ENCODE results near the gene WDFY4. TPM values are rescaled to one million over a fixed set of nuclear protein-coding genes. Genes with fewer than 3 reads are reported as not detected.

The WDFY4 gene
- total RNA-seq, 1 experiment from 2014 or later = 144 TPM

GRCh38 chr10:48948470-48949037 is 263.9 kb downstream of the WDFY4 start:
- H3K27me3 ChIP-seq (ENCODE audit: low read length) = no peaks in the 10 kb centered on the region
- H3K9me2 ChIP-seq (replicated peaks; ENCODE audit: insufficient read depth, low read length) = no peaks in the 10 kb centered on the region
- no peaks in the 10 kb centered on the region for H3K9me3 ChIP-seq (ENCODE audit: low read length)
- H3K36me3 ChIP-seq (ENCODE audit: insufficient read depth, low read length) = peaks cover 28% of the 10 kb centered on the region; the same call in 1 of the 2 replicates
- no peak for DNase-seq
- H3K4me2 ChIP-seq (ENCODE audit: low read depth, low read length, poor library complexity, severe bottlenecking) = no peak overlapping the region
- H3K27ac ChIP-seq (ENCODE audit: low read length) = no peak overlapping the region
- no peaks in the 10 kb centered on the region for H3K4me1 ChIP-seq (ENCODE audit: low read length)
- H4K20me1 ChIP-seq (ENCODE audit: insufficient read depth, low read depth, low read length) = no peaks in the 10 kb centered on the region
- no peaks in the 10 kb centered on the region for H3K79me2 ChIP-seq (ENCODE audit: low read length)
- no peak overlapping the region for H3K4me3 ChIP-seq (ENCODE audit: low read length)
- H3K9ac ChIP-seq (ENCODE audit: low read length) = no peak overlapping the region
- H2AFZ ChIP-seq (ENCODE audit: low read length) = no peak overlapping the region

- no peak overlapping the region for H3K4me3 ChIP-seq (ENCODE audit: low read length)
- peaks cover 34% of the 10 kb centered on the region; the same call in 1 of the 2 replicates for H3K36me3 ChIP-seq (ENCODE audit: insufficient read depth, low read length)
- no peaks in the 10 kb centered on the region for H3K9me2 ChIP-seq (replicated peaks; ENCODE audit: insufficient read depth, low read length)
- no peaks in the 10 kb centered on the region for H3K27me3 ChIP-seq (ENCODE audit: low read length)
- no peaks in the 10 kb centered on the region for H3K9me3 ChIP-seq (ENCODE audit: low read length)
- H4K20me1 ChIP-seq (ENCODE audit: insufficient read depth, low read depth, low read length) = no peaks in the 10 kb centered on the region
- H3K4me1 ChIP-seq (ENCODE audit: low read length) = no peaks in the 10 kb centered on the region
- H3K79me2 ChIP-seq (ENCODE audit: low read length) = no peaks in the 10 kb centered on the region
- no peak for DNase-seq
- H3K9ac ChIP-seq (ENCODE audit: low read length) = no peak overlapping the region
- H2AFZ ChIP-seq (ENCODE audit: low read length) = no peak overlapping the region
- H3K4me2 ChIP-seq (ENCODE audit: low read depth, low read length, poor library complexity, severe bottlenecking) = no peak overlapping the region
- H3K27ac ChIP-seq (ENCODE audit: low read length) = no peak overlapping the region
Observed at GRCh38 chr10:48951707-48952106, 267.0 kb downstream of the WDFY4 start.

DNA sequence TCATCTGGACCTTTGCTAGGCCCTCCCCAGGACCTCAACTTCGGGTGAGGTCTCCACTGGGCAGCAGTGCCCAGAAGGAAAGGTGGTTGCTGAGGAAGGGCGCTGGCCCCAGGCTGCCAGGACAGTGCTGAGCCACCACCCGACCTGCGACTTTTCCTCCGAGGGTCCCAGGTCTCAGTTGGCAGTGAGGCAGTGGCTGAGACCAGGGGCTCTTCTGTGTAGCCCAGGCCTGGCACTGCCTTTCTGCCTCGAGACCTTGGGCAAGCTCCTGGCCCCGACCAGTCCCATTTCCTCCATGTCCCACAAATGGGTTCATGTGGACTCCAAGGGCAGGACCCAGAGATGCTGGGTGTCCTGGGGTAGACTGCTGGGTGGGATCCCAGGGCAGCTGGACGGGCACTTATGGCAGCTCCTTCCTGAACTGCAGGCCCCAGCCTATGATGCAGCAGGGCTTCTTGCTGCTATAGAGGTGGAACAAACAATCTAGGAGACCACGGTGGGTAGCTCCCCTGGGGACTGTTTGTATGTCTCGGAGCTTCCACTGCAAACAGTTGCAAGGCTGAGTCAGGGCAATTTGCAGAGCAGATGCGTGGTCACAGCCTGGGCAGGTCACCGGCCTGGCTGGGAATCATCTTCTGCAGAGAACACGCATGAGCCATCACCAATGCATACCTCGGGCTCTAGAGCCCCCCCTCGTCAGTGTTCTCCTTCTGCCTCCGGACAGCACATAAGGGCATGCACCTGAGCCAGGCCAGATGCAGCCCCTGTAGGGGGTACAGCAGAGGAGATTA is 272.9 kb downstream of the WDFY4 start:
- Histone ChIP-seq H3K4me2 (ENCODE audit: low read depth, low read length, poor library complexity, severe bottlenecking) (no peak overlapping the region), H3K36me3 (ENCODE audit: insufficient read depth, low read length) (peaks cover 39% of the 10 kb centered on the region; the same call in 1 of the 2 replicates), H3K9me2 (replicated peaks; ENCODE audit: insufficient read depth, low read length) (no peaks in the 10 kb centered on the region), H3K4me3 (ENCODE audit: low read length) (no peak overlapping the region), H4K20me1 (ENCODE audit: insufficient read depth, low read depth, low read length) (no peaks in the 10 kb centered on the region; the same call in 1 of the 2 replicates), H3K9me3 (ENCODE audit: low read length) (no peaks in the 10 kb centered on the region), H3K27ac (ENCODE audit: low read length) (no peak overlapping the region), H2AFZ (ENCODE audit: low read length) (no peak overlapping the region), H3K9ac (ENCODE audit: low read length) (no peak overlapping the region), H3K79me2 (ENCODE audit: low read length) (no peaks in the 10 kb centered on the region), H3K27me3 (ENCODE audit: low read length) (no peaks in the 10 kb centered on the region), H3K4me1 (ENCODE audit: low read length) (no peaks in the 10 kb centered on the region)
- no peak for DNase-seq

DNA sequence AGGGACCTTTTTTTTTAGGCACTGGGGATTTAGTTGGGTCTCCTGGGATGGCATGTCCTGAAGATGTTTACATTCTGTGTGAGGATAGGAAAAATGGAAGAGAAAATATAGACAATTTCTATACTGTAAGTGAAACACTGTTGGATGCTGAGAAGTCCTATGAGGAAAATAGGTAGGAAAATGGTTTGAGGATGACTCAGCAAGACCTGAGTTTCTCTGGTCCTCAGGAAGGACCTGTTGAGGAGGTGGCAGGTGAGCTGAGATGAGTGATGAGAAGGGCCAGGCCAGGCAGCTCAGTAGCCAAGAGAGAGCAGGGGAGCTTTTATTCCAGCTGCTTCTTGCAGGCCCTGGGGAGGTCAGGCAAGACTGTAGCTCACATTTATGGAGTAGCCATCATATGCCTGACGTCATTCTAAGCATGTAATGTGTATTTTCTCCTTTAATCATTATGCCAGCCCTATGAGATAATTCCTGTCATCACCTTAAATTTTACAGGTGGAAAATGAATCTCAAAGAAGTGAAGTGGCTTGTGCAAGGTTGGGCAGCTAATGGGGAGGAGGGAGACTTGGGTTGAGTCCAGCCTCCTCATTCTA is 274.0 kb downstream of the WDFY4 start:
- no peaks in the 10 kb centered on the region for H3K9me2 ChIP-seq (replicated peaks; ENCODE audit: insufficient read depth, low read length)
- H3K4me3 ChIP-seq (ENCODE audit: low read length) = no peak overlapping the region
- H3K36me3 ChIP-seq (ENCODE audit: insufficient read depth, low read length) = peaks cover 35% of the 10 kb centered on the region; the same call in 1 of the 2 replicates
- no peaks in the 10 kb centered on the region for H3K79me2 ChIP-seq (ENCODE audit: low read length)
- no peaks in the 10 kb centered on the region for H3K4me1 ChIP-seq (ENCODE audit: low read length)
- no peak for DNase-seq
- no peaks in the 10 kb centered on the region for H3K9me3 ChIP-seq (ENCODE audit: low read length)
- no peaks in the 10 kb centered on the region for H3K27me3 ChIP-seq (ENCODE audit: low read length)
- H2AFZ ChIP-seq (ENCODE audit: low read length) = no peak overlapping the region
- H3K4me2 ChIP-seq (ENCODE audit: low read depth, low read length, poor library complexity, severe bottlenecking) = no peak overlapping the region
- no peak overlapping the region for H3K9ac ChIP-seq (ENCODE audit: low read length)
- no peaks in the 10 kb centered on the region; the same call in 1 of the 2 replicates for H4K20me1 ChIP-seq (ENCODE audit: insufficient read depth, low read depth, low read length)
- H3K27ac ChIP-seq (ENCODE audit: low read length) = no peak overlapping the region

DNA sequence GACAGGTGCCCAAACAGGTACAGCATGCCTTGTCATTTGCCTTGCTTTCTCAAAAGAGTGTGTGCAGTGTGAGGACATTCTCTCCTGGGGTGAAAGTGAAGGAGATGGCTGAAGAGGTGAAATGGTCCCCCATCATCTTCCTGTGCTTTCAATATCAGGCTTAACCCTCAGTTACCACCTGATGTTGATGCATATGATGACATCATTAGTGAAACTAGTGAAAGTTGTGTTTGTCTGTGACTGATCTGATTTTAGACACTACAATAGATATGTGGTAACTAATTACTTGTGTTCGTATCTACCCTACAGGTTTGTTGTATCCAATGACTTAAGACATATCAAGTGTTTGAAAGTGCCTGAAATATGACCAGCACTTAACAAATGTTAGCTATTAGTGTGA is 279.4 kb downstream of the WDFY4 start:
- no peaks in the 10 kb centered on the region for H3K9me2 ChIP-seq (replicated peaks; ENCODE audit: insufficient read depth, low read length)
- H3K27me3 ChIP-seq (ENCODE audit: low read length) = no peaks in the 10 kb centered on the region
- H3K9me3 ChIP-seq (ENCODE audit: low read length) = no peaks in the 10 kb centered on the region
- no peak overlapping the region for H3K4me2 ChIP-seq (ENCODE audit: low read depth, low read length, poor library complexity, severe bottlenecking)
- no peaks in the 10 kb centered on the region for H3K79me2 ChIP-seq (ENCODE audit: low read length)
- no peaks in the 10 kb centered on the region for H3K4me1 ChIP-seq (ENCODE audit: low read length)
- no peak overlapping the region for H3K9ac ChIP-seq (ENCODE audit: low read length)
- no peak for DNase-seq
- no peak overlapping the region for H3K27ac ChIP-seq (ENCODE audit: low read length)
- H3K36me3 ChIP-seq (ENCODE audit: insufficient read depth, low read length) = peaks cover 46% of the 10 kb centered on the region
- no peak overlapping the region for H2AFZ ChIP-seq (ENCODE audit: low read length)
- no peaks in the 10 kb centered on the region; the same call in 1 of the 2 replicates for H4K20me1 ChIP-seq (ENCODE audit: insufficient read depth, low read depth, low read length)
- H3K4me3 ChIP-seq (ENCODE audit: low read length) = no peak overlapping the region

DNA sequence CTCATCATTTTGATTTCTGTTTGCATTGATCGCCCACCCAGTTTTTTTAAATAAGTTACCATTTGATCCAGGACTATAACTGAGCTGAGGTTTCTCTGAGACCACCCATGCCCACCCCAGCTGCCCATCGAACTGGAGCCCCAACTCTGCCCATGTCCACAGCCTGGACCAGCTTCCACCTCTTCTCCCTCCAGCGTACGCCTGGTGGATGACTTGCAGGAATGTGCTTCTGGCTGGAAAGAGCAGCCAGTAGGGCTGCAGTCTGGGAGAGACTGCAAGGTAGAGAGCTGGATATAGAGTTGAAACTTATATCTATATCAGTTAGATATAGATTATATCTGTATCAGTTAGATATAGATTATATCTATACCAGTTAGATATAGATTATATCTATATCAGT is 280.8 kb downstream of the WDFY4 start:
- Histone ChIP-seq H3K36me3 (ENCODE audit: insufficient read depth, low read length) (peaks cover 40% of the 10 kb centered on the region), H2AFZ (ENCODE audit: low read length) (no peak overlapping the region), H3K9me2 (replicated peaks; ENCODE audit: insufficient read depth, low read length) (no peaks in the 10 kb centered on the region), H3K27me3 (ENCODE audit: low read length) (no peaks in the 10 kb centered on the region), H3K27ac (ENCODE audit: low read length) (no peak overlapping the region), H3K4me3 (ENCODE audit: low read length) (no peak overlapping the region), H3K9me3 (ENCODE audit: low read length) (no peaks in the 10 kb centered on the region), H3K4me2 (ENCODE audit: low read depth, low read length, poor library complexity, severe bottlenecking) (no peak overlapping the region), H3K4me1 (ENCODE audit: low read length) (no peaks in the 10 kb centered on the region), H3K79me2 (ENCODE audit: low read length) (no peaks in the 10 kb centered on the region), H4K20me1 (ENCODE audit: insufficient read depth, low read depth, low read length) (no peaks in the 10 kb centered on the region), H3K9ac (ENCODE audit: low read length) (no peak overlapping the region)
- no peak for DNase-seq

- Histone ChIP-seq H2AFZ (ENCODE audit: low read length) (no peak overlapping the region), H3K79me2 (ENCODE audit: low read length) (no peaks in the 10 kb centered on the region), H3K9ac (ENCODE audit: low read length) (no peak overlapping the region), H3K9me3 (ENCODE audit: low read length) (no peaks in the 10 kb centered on the region), H3K27me3 (ENCODE audit: low read length) (no peaks in the 10 kb centered on the region), H3K4me2 (ENCODE audit: low read depth, low read length, poor library complexity, severe bottlenecking) (no peak overlapping the region), H4K20me1 (ENCODE audit: insufficient read depth, low read depth, low read length) (no peaks in the 10 kb centered on the region), H3K4me1 (ENCODE audit: low read length) (no peaks in the 10 kb centered on the region), H3K4me3 (ENCODE audit: low read length) (no peak overlapping the region), H3K27ac (ENCODE audit: low read length) (no peak overlapping the region), H3K9me2 (replicated peaks; ENCODE audit: insufficient read depth, low read length) (no peaks in the 10 kb centered on the region), H3K36me3 (ENCODE audit: insufficient read depth, low read length) (peaks cover 44% of the 10 kb centered on the region)
- DNase-seq = no peak
Observed at GRCh38 chr10:48968036-48968435, 283.4 kb downstream of the WDFY4 start.

GRCh38 chr10:48970046-48970445 is 285.4 kb downstream of the WDFY4 start:
- Histone ChIP-seq H3K4me1 (ENCODE audit: low read length) (no peaks in the 10 kb centered on the region), H3K36me3 (ENCODE audit: insufficient read depth, low read length) (peaks cover 34% of the 10 kb centered on the region), H2AFZ (ENCODE audit: low read length) (no peak overlapping the region), H3K4me3 (ENCODE audit: low read length) (no peak overlapping the region), H3K9me2 (replicated peaks; ENCODE audit: insufficient read depth, low read length) (no peaks in the 10 kb centered on the region), H3K4me2 (ENCODE audit: low read depth, low read length, poor library complexity, severe bottlenecking) (no peak overlapping the region), H3K9ac (ENCODE audit: low read length) (no peak overlapping the region), H4K20me1 (ENCODE audit: insufficient read depth, low read depth, low read length) (no peaks in the 10 kb centered on the region), H3K79me2 (ENCODE audit: low read length) (no peaks in the 10 kb centered on the region), H3K9me3 (ENCODE audit: low read length) (no peaks in the 10 kb centered on the region), H3K27me3 (ENCODE audit: low read length) (no peaks in the 10 kb centered on the region), H3K27ac (ENCODE audit: low read length) (no peak overlapping the region)
- no peak for DNase-seq
